Neutrophil (primary cell): ENCODE data around the gene VAMP2.

Source experiments
- H3K27ac ChIP-seq: fragments of 200-600 bp; sonication (generic); 2 replicates; pipeline ENCODE4 v1.5.1; 2016; ENCODE audit warnings: mild to moderate bottlenecking, moderate library complexity
- H3K27me3 ChIP-seq: fragments of 200-600 bp; sonication (generic); 2 replicates; pipeline ENCODE4 v1.6.0; 2016; ENCODE audit warnings: mild to moderate bottlenecking
- H3K36me3 ChIP-seq: fragments of 200-600 bp; sonication (generic); 2 replicates; pipeline ENCODE4 v1.5.1; 2017
- H3K4me1 ChIP-seq, 2 experiments: fragments of 200-600 bp in 1 of 2; sonication (generic) in 1 of 2; 1 replicate in 1 of 2; 2 replicates in 1 of 2; pipeline versions ENCODE4 v1.5.1 to v1.6.1; 2013 to 2016; ENCODE audit warnings: low read depth in 1 of 2, low read length in 1 of 2, mild to moderate bottlenecking in 1 of 2, moderate library complexity in 1 of 2; ENCODE audit not compliant: control insufficient read depth in 1 of 2, insufficient read depth in 1 of 2
- H3K4me3 ChIP-seq, 2 experiments: fragments of 200-600 bp in 1 of 2; sonication (generic) in 1 of 2; 1 replicate in 1 of 2; 2 replicates in 1 of 2; pipeline ENCODE4 v1.5.1; 2013 to 2016; ENCODE audit warnings: low read depth in 1 of 2, low read length in 1 of 2, mild to moderate bottlenecking in 1 of 2, moderate library complexity in 1 of 2
- H3K9me3 ChIP-seq: fragments of 200-600 bp; sonication (generic); 2 replicates; pipeline ENCODE4 v1.5.1; 2016
- CTCF ChIP-seq: fragments of 200-600 bp; sonication (generic); IDR thresholded peaks from 2 replicates; pipeline ENCODE4 v1.5.1; 2016; ENCODE audit warnings: antibody characterized with exemption

The VAMP2 gene

GRCh38 chr17:8117980-8118768 is 44.6 kb downstream of the VAMP2 start, which contains the start of gene ALOXE3:
TSS of gene ALOXE3 (minus strand) at chr17:8118514. CDS start at chr17:8117990, 524 bp downstream.
- peak within 1 kb of the TSS; percentile 2 to 45 for H3K4me3 ChIP-seq
- TF ChIP-seq CTCF, result no peak
- no peaks in the 10 kb centered on the region for H3K36me3 ChIP-seq
- peaks cover 100% of the 10 kb centered on the region for H3K27me3 ChIP-seq
- H3K27ac ChIP-seq, result no peak within 1 kb of the TSS
- H3K9me3 ChIP-seq, result no peaks in the 10 kb centered on the region
- H3K4me1 ChIP-seq, result peaks cover 59 to 62% of the 10 kb centered on the region in 2 experiments

GRCh38 chr17:8117367-8117979 is 45.3 kb downstream of the VAMP2 start:
- no peaks in the 10 kb centered on the region for H3K9me3 ChIP-seq
- TF ChIP-seq CTCF, result no peak
- no peak overlapping the region for H3K27ac ChIP-seq
- H3K4me3 ChIP-seq, result peak overlapping the region; percentile 2 to 45
- no peaks in the 10 kb centered on the region for H3K36me3 ChIP-seq
- peaks cover 100% of the 10 kb centered on the region for H3K27me3 ChIP-seq
- H3K4me1 ChIP-seq, result peaks cover 52 to 55% of the 10 kb centered on the region in 2 experiments

- no peak for TF ChIP-seq CTCF
- Histone ChIP-seq H3K27me3 (peaks cover 100% of the 10 kb centered on the region), H3K4me3 (no peak overlapping the region), H3K9me3 (no peaks in the 10 kb centered on the region), H3K36me3 (no peaks in the 10 kb centered on the region), H3K4me1 (peaks cover 45 to 48% of the 10 kb centered on the region in 2 experiments), H3K27ac (no peak overlapping the region)
These were observed 46.0 kb downstream of the VAMP2 start for GRCh38 chr17:8116776-8117175.

- Histone ChIP-seq H3K36me3 (no peaks in the 10 kb centered on the region), H3K27me3 (peaks cover 93% of the 10 kb centered on the region), H3K27ac (no peak overlapping the region), H3K9me3 (no peaks in the 10 kb centered on the region), H3K4me3 (no peak overlapping the region), H3K4me1 (peaks cover 5 to 8% of the 10 kb centered on the region in 2 experiments)
- no peak for TF ChIP-seq CTCF
These were observed 51.8 kb downstream of the VAMP2 start for GRCh38 chr17:8110907-8111306.

- no peak overlapping the region for H3K27ac ChIP-seq
- H3K27me3 ChIP-seq, result peaks cover 89% of the 10 kb centered on the region
- H3K4me1 ChIP-seq, result peaks cover 5 to 8% of the 10 kb centered on the region in 2 experiments
- no peak for TF ChIP-seq CTCF
- H3K36me3 ChIP-seq, result no peaks in the 10 kb centered on the region
- H3K4me3 ChIP-seq, result peak overlapping the region in 1 of 2 experiments; percentile 38
- H3K9me3 ChIP-seq, result no peaks in the 10 kb centered on the region
These were observed 52.3 kb downstream of the VAMP2 start for GRCh38 chr17:8110456-8110804.
